A673 (cell line): Measurements from ENCODE around the gene SYNGR3.

Experiments
- CTCF ChIP-seq: fragments of 300-800, 200-600 bp; sonication (generic); conservative IDR thresholded peaks from 2 replicates; pipeline ENCODE4 v1.5.1; 2017; ENCODE audit warnings: low read depth, mild to moderate bottlenecking, antibody characterized with exemption, low read length, moderate library complexity, mixed read lengths
- EZH2 ChIP-seq: fragments of 200-600 bp; sonication (generic); IDR thresholded peaks from 2 replicates; pipeline ENCODE4 v1.6.1; 2017; ENCODE audit warnings: borderline replicate concordance, low read depth, mild to moderate bottlenecking, mixed read lengths, antibody characterized with exemption, low read length; ENCODE audit not compliant: poor library complexity, severe bottlenecking

DNA sequence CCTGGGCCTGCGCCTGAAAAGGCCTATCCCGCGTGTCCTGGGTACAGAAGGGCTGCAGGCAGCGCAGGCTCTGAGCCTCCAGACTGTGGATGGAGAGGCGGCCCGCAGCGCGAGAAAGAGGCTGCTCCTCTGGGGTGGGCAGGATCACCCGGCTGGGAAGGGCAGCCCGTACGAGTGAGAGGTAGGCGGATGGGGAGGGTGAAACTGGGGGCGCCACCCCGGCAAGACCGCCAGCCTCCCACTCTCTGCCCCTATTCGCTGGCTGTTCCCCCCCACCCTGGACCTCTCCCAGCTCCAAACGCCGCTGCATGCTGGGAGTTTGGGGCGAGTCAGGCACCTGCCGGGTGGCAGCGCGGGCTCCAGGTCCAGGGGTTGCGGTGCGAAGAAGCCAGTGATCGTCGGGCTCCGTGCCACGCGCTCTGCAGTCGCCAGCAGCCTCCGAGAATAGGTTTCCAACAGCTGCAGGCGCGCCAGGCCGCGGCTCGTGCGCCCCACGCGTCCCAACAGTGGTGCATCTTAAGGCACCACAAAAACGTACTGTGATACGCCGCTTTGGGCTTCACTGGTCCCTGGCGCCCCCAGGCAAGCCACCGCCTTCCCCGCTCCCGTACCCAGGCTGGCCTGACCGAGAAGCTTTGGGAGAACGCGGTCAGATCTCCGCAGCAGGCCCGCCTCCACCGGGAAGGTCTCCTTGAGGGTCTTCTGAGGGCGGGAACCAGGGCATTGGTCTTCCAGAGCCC lies 9.6 kb upstream of the SYNGR3 start:
- TF ChIP-seq CTCF (no peak), EZH2 (no peak)
